NB4 (cell line): ENCODE data around the gene ABCE1.

ENCODE experiments used
- DNase-seq: peaks from one replicate; pipeline ENCODE4 v3.0.0; 2010; ENCODE audit warnings: low read depth
- H3K4me3 ChIP-seq: one replicate; pipeline ENCODE4 v1.5.1; 2011; ENCODE audit warnings: mild to moderate bottlenecking, low read depth, low read length, moderate library complexity
- MYC ChIP-seq: IDR thresholded peaks from 2 replicates; pipeline ENCODE4 v1.6.1; 2011; ENCODE audit warnings: low read depth, low read length
- POLR2A ChIP-seq: IDR thresholded peaks from 2 replicates; pipeline ENCODE4 v1.6.1; 2011; ENCODE audit warnings: mild to moderate bottlenecking; ENCODE audit not compliant: insufficient read length; ENCODE audit errors: extremely low read depth
- TF ChIP-seq, protein P1 (sequence below): IDR thresholded peaks from one replicate; pipeline ENCODE4 v1.5.1; 2012; ENCODE audit warnings: low read depth, low read length
- TF ChIP-seq, protein P2 (sequence below): IDR thresholded peaks from 2 replicates; pipeline ENCODE4 v1.6.1; 2011; ENCODE audit warnings: low read depth, low read length

ABCE1 gene

DNA sequence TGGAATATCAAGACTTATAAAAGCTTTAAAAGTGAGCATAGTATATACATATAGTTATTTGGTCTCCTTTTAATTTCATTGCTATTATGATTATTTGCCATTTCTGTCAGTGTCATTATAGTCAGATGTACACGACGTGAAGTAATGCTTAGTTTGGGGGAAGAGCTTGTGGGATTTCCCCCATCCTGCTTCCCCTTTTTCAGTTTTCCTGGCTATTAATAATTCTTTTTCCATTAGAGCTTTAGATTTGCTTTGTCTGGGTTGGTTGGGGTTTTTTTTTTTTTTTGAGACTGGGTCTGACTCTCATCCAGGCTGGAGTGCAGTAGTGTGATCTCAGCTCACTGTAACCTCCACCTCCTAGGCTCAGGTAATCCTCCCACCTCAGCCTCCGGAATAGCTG lies 5.4 kb downstream of the ABCE1 start:
- TF ChIP-seq, protein P1, sequence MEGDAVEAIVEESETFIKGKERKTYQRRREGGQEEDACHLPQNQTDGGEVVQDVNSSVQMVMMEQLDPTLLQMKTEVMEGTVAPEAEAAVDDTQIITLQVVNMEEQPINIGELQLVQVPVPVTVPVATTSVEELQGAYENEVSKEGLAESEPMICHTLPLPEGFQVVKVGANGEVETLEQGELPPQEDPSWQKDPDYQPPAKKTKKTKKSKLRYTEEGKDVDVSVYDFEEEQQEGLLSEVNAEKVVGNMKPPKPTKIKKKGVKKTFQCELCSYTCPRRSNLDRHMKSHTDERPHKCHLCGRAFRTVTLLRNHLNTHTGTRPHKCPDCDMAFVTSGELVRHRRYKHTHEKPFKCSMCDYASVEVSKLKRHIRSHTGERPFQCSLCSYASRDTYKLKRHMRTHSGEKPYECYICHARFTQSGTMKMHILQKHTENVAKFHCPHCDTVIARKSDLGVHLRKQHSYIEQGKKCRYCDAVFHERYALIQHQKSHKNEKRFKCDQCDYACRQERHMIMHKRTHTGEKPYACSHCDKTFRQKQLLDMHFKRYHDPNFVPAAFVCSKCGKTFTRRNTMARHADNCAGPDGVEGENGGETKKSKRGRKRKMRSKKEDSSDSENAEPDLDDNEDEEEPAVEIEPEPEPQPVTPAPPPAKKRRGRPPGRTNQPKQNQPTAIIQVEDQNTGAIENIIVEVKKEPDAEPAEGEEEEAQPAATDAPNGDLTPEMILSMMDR, result no peak
- TF ChIP-seq MYC, result no peak
- TF ChIP-seq POLR2A, result no peak
- TF ChIP-seq, protein P2, sequence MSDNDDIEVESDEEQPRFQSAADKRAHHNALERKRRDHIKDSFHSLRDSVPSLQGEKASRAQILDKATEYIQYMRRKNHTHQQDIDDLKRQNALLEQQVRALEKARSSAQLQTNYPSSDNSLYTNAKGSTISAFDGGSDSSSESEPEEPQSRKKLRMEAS, result no peak
- no peak overlapping the region for H3K4me3 ChIP-seq
- peak; percentile 4 for DNase-seq

DNA sequence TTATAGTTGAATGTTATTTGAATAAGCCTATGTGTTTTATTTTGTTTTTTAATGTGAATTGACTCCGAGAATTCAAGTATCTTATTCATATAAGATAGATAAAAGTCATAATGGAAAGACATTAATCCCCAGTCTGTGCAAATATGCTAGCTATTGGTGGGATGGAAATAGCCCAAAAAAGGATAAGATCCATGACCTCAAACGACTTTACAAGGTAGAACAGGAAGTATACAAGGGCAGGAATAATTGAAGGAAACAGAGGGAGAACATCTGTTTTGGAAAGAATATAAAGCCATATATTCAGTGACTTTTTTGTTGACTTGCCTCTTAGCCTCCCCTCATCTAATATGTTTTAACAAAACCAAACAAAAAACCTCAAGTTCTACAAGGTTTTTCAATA lies 9.0 kb downstream of the ABCE1 start:
- no peak overlapping the region for H3K4me3 ChIP-seq
- TF ChIP-seq MYC, result no peak
- TF ChIP-seq POLR2A, result no peak
- TF ChIP-seq, protein P2, result no peak
- no peak for DNase-seq

- TF ChIP-seq MYC, result no peak
- no peak overlapping the region for H3K4me3 ChIP-seq
- DNase-seq, result no peak
Observed at GRCh38 chr4:145108128-145108527, 10.0 kb downstream of the ABCE1 start.

GRCh38 chr4:145125396-145125795 lies 27.3 kb downstream of the ABCE1 start:
- TF ChIP-seq, protein P2, result no peak
- TF ChIP-seq, protein P1, result no peak
- TF ChIP-seq POLR2A, result no peak
- DNase-seq, result no peak
- no peak overlapping the region for H3K4me3 ChIP-seq

GRCh38 chr4:145130130-145130529 lies 32.0 kb downstream of the ABCE1 start:
- no peak overlapping the region for H3K4me3 ChIP-seq
- no peak for TF ChIP-seq POLR2A
- TF ChIP-seq, protein P2, result no peak
- TF ChIP-seq, protein P1, result no peak
- no peak for TF ChIP-seq MYC
- DNase-seq, result no peak

DNA sequence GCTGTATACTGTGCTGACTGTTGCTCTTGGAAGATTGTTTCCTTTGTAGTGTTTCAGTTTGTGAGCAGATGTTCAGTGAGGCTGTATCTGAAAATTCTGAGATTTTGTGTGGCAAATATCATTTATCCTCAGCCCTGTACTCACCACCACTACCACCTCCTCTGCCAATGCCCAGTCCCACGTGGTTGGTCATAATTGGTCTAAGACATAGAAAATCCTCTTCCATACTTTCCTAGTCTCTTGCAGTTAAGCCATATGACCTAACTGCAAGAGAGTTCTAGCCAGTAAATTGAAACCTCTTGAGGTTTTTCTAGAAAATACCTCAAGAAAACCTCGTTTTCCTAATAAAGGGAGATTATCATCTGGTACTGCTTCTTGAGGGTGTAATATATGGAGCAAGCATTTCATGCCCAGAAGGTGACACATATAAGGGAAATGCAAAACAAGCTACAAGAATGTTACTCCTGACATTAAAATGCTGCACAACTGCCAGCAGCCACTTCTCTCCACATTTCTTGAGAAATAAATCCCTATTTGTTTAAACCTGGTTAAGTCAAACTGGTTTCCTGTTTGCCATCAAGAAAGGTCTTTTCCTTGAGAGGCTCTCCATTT lies 32.8 kb downstream of the ABCE1 start:
- TF ChIP-seq, protein P2, result no peak
- no peak for TF ChIP-seq POLR2A
- TF ChIP-seq, protein P1, result no peak
- no peak for TF ChIP-seq MYC
- no peak overlapping the region for H3K4me3 ChIP-seq
- DNase-seq, result peak; percentile 6

DNA sequence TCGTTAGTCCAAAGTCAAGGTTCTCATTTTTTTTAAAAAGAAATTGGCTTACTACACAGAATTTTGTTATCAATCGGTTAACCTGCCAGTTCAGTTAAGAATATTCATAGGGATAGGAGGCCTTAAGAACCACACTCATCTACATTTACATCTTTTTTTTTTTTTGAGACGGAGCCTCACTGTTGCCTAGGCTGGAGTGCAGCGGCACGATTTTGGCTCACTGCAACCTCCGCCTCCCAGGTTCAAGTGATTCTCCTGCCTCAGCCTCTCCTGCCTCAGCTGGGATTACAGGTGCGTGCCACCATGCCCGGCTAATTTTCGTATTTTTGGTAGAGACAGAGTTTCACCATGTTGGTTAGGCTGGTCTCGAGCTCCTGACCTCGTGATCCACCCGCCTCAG lies 33.7 kb downstream of the ABCE1 start:
- no peak overlapping the region for H3K4me3 ChIP-seq
- TF ChIP-seq, protein P1, result no peak
- TF ChIP-seq MYC, result no peak
- no peak for TF ChIP-seq POLR2A
- TF ChIP-seq, protein P2, result no peak
- DNase-seq, result no peak
